Liver (tissue), 9 donors: ENCODE data around the gene POMC. TPM values are rescaled to one million over a fixed set of nuclear protein-coding genes. Genes with fewer than 3 reads are reported as not detected.
"Not testable (repeated sequence)": the region's sequence is repeated elsewhere in the genome, so short reads cannot be mapped to it uniquely, and the experiment has no call there.

ENCODE experiments used
- DNase-seq: peaks from one replicate; pipeline ENCODE4 v3.0.0-alpha.2; 2017; ENCODE audit warnings: low spot score
- H3K27ac ChIP-seq, 2 donors: one replicate each; pipeline ENCODE4 v1.7.0; 2013; ENCODE audit warnings: inconsistent platforms in 2 of 2, low read length in 2 of 2, control low read depth in 1 of 2, low read depth in 1 of 2, mild to moderate bottlenecking in 1 of 2
- H3K27me3 ChIP-seq, 4 donors: one replicate each; pipeline versions ENCODE4 v1.6.1 to v1.7.0; 2013; ENCODE audit warnings: low read length in 3 of 4, inconsistent platforms in 1 of 4, mild to moderate bottlenecking in 1 of 4, moderate library complexity in 1 of 4; ENCODE audit not compliant: control insufficient read depth in 4 of 4, insufficient read depth in 4 of 4
- H3K36me3 ChIP-seq, 4 donors: one replicate each; pipeline versions ENCODE4 v1.6.1 to v1.7.0; 2013; ENCODE audit warnings: low read length in 3 of 4, mild to moderate bottlenecking in 3 of 4, low read depth in 1 of 4, moderate library complexity in 1 of 4; ENCODE audit not compliant: control insufficient read depth in 4 of 4, insufficient read depth in 3 of 4
- H3K4me1 ChIP-seq, 4 donors: one replicate each; pipeline versions ENCODE4 v1.6.1 to v1.7.0; 2013; ENCODE audit warnings: low read length in 3 of 4, mild to moderate bottlenecking in 3 of 4, moderate library complexity in 1 of 4; ENCODE audit not compliant: control insufficient read depth in 4 of 4, insufficient read depth in 4 of 4
- H3K4me3 ChIP-seq, 3 donors: one replicate each; pipeline versions ENCODE4 v1.6.1 to v1.7.0; 2013; ENCODE audit warnings: low read length in 3 of 3, control low read depth in 1 of 3, low read depth in 1 of 3, mild to moderate bottlenecking in 1 of 3
- H3K9ac ChIP-seq, 2 donors: one replicate each; pipeline ENCODE4 v1.7.0; 2013; ENCODE audit warnings: low read length in 2 of 2, mild to moderate bottlenecking in 2 of 2, moderate library complexity in 2 of 2, control low read depth in 1 of 2, low read depth in 1 of 2
- H3K9me3 ChIP-seq, 4 donors: one replicate each; pipeline versions ENCODE4 v1.6.1 to v1.7.0; 2013; ENCODE audit warnings: low read length in 3 of 4; ENCODE audit not compliant: control insufficient read depth in 4 of 4
- EGR1 ChIP-seq, 2 donors: IDR thresholded peaks; 2 replicates each; pipeline ENCODE4 v1.6.1; 2016 to 2018; ENCODE audit warnings: antibody characterized with exemption in 2 of 2, low read depth in 2 of 2
- FOXA1 ChIP-seq: IDR thresholded peaks from 2 replicates; pipeline ENCODE4 v1.6.1; 2016; ENCODE audit warnings: antibody characterized with exemption
- FOXA2 ChIP-seq: IDR thresholded peaks from 2 replicates; pipeline ENCODE4 v1.6.1; 2016; ENCODE audit warnings: antibody characterized with exemption
- GABPA ChIP-seq, 2 donors: IDR thresholded peaks in 1 of 2; conservative IDR thresholded peaks in 1 of 2; 2 replicates each; pipeline ENCODE4 v1.6.1; 2016; ENCODE audit warnings: antibody characterized with exemption in 2 of 2, mild to moderate bottlenecking in 1 of 2, moderate library complexity in 1 of 2
- HNF4A ChIP-seq, 2 donors: conservative IDR thresholded peaks; 2 replicates each; pipeline ENCODE4 v1.6.1; 2016; ENCODE audit warnings: antibody characterized with exemption in 2 of 2, mild to moderate bottlenecking in 2 of 2
- HNF4G ChIP-seq: IDR thresholded peaks from 2 replicates; pipeline ENCODE4 v1.6.1; 2016; ENCODE audit warnings: antibody characterized with exemption
- JUND ChIP-seq, 2 donors: IDR thresholded peaks; 2 replicates each; pipeline ENCODE4 v1.6.1; 2016; ENCODE audit warnings: antibody characterized with exemption in 2 of 2
- NR2F2 ChIP-seq: IDR thresholded peaks from 2 replicates; pipeline ENCODE4 v1.6.1; 2016; ENCODE audit warnings: antibody characterized with exemption
- RAD21 ChIP-seq, 2 donors: IDR thresholded peaks; 2 replicates each; pipeline ENCODE4 v1.6.1; 2016; ENCODE audit warnings: antibody characterized with exemption in 2 of 2, mild to moderate bottlenecking in 2 of 2
- REST ChIP-seq: IDR thresholded peaks from 2 replicates; pipeline ENCODE4 v1.6.1; 2016; ENCODE audit warnings: antibody characterized with exemption, mild to moderate bottlenecking
- RXRA ChIP-seq, 2 donors: IDR thresholded peaks; 2 replicates each; pipeline ENCODE4 v1.6.1; 2017 to 2018; ENCODE audit warnings: antibody characterized with exemption in 2 of 2, mild to moderate bottlenecking in 1 of 2
- SP1 ChIP-seq: IDR thresholded peaks from 2 replicates; pipeline ENCODE4 v1.6.1; 2018; ENCODE audit warnings: antibody characterized with exemption, mild to moderate bottlenecking
- TAF1 ChIP-seq: conservative IDR thresholded peaks from 2 replicates; pipeline ENCODE4 v1.6.1; 2016; ENCODE audit warnings: antibody characterized with exemption, mild to moderate bottlenecking
- WGBS: extraction: QIAGEN DNeasy Blood & Tissue Kit; methylation state at CpG from one replicate; pipeline ENCODE4 v1.1.7; 2013; 5-methylcytosine and 5-hydroxymethylcytosine counted together
- polyA plus RNA-seq, 2 donors: library from polyadenylated mRNA; stranded (reverse) in 1 of 2; unstranded in 1 of 2; fragments of 200-250 nt in 1 of 2; fragments of >200 nt in 1 of 2; fragmentation: Nextera tagmentation in 1 of 2; extraction: Ambion mirVana in 1 of 2; gene quantifications; one replicate each; pipeline versions ENCODE4 v1.2.1 to v1.2.3, GENCODE V29; 2013 to 2015
- total RNA-seq, 2 donors: library from RNA; depleted of rRNA; stranded (reverse); fragments of >200 nt; gene quantifications; one replicate each; pipeline ENCODE4 v1.2.3, GENCODE V29; 2014
- TF ChIP-seq, protein P1 (sequence below): IDR thresholded peaks from 2 replicates; pipeline ENCODE4 v1.6.1; 2016; ENCODE audit warnings: antibody characterized with exemption
- TF ChIP-seq, protein P2 (sequence below): IDR thresholded peaks from 2 replicates; pipeline ENCODE4 v1.6.1; 2016; ENCODE audit warnings: antibody characterized with exemption
- TF ChIP-seq, protein P3 (sequence below): IDR thresholded peaks from 2 replicates; pipeline ENCODE4 v1.6.1; 2016; ENCODE audit warnings: antibody characterized with exemption
- donor health status: healthy.
- donor health status: healthy.
- donor health status: healthy.
- donor health status: healthy.
- donor health status: healthy.

POMC gene
- total and polyA plus RNA-seq, 4 donors: 0.67 to 7.8 (median 0.93) TPM

DNA sequence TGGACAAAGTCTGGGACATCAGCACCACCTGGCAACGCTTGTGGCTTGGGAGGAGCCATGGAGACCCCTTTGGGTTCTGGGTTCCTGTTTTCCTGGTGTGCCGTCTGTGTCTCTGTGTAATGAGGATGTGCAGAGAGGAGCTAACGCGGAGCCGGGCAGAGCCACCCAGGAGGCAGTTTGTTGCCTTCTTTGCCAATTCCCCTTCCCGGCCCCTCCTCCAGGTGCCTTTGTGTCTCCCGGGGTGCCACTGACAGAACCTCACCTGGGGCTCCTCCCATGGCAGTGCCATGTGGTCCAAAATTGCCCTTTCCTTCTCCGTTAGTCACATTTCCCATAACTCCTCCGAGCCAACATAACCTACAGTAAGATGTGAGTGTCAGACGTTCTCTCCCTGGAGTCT is 13.0 kb downstream of the POMC start:
- Histone ChIP-seq H3K9me3 (no peaks in the 10 kb centered on the region), H3K4me1 (no peaks in the 10 kb centered on the region), H3K9ac (no peak overlapping the region), H3K36me3 (no peaks in the 10 kb centered on the region), H3K27me3 (no peaks in the 10 kb centered on the region), H3K4me3 (no peak overlapping the region), H3K27ac (no peak overlapping the region)
- DNase-seq: no peak
- WGBS: 87% methylated on average over 10 of the region's 10 CpGs
- TF ChIP-seq RXRA (IDR thresholded peaks at IDR 0.05) (no peak), HNF4A (conservative IDR thresholded peaks at IDR 0.05) (no peak), SP1 (no peak)

DNA sequence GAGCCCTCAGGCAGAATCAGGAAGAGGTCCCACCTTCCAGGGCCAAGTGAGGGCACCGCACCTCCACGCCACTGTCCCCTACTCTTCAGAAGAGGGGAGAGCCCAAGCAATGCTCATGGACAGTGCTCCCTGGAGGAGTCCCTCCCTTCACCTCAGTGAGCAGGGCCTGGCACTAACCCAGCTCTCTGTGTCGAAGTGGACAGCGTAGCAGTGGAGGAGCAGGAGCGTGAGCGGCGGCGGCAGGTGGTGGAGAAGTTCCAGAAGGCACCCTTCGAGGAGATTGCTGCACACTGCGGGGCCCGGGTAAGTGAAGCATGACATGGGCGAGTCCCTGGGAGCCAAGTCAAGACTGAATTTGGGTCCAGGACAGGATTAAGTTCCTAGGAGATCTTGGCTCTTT is 16.7 kb downstream of the POMC start:
- no peaks in the 10 kb centered on the region for H3K9me3 ChIP-seq
- no peaks in the 10 kb centered on the region for H3K27me3 ChIP-seq
- H3K4me1 ChIP-seq: no peaks in the 10 kb centered on the region
- no peak overlapping the region for H3K27ac ChIP-seq
- WGBS: 92% methylated on average over 12 of the region's 12 CpGs
- TF ChIP-seq, protein P1, sequence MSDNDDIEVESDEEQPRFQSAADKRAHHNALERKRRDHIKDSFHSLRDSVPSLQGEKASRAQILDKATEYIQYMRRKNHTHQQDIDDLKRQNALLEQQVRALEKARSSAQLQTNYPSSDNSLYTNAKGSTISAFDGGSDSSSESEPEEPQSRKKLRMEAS: no peak
- no peak for TF ChIP-seq NR2F2
- no peaks in the 10 kb centered on the region for H3K36me3 ChIP-seq
- DNase-seq: no peak
- no peak overlapping the region for H3K4me3 ChIP-seq
- no peak overlapping the region for H3K9ac ChIP-seq

GRCh38 chr2:25150993-25151392 is 17.4 kb downstream of the POMC start:
- H3K4me3 ChIP-seq, H3K27me3 ChIP-seq, H3K36me3 ChIP-seq, H3K4me1 ChIP-seq, H3K9me3 ChIP-seq, DNase-seq, H3K9ac ChIP-seq, H3K27ac ChIP-seq: not testable (repeated sequence)
- WGBS: 94% methylated on average over 5 of the region's 5 CpGs

DNA sequence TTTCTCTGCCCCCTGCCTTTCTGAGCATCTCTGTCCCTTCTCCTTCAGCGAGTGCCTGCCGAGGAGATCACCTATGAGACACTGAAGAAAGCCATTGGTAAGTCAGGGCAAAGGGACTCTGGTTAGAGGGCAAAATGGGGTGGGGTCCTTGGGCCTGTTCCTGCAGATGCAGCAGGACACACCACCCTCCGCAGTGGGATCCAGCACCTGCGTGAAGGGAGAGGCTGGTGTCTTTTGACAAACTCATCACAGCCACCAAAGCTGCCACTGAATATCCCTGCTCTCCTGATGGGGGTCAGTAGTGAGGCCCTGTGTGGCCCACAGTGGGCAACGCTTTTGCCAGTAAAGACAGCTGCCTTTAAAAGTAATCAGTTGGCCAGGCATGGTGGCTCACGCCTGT is 18.7 kb downstream of the POMC start:
- Histone ChIP-seq H3K9me3 (no peaks in the 10 kb centered on the region), H3K27me3 (peaks cover 0 to 2% (median 0%) of the 10 kb centered on the region in 4 donors), H3K27ac (no peak overlapping the region), H3K4me1 (no peaks in the 10 kb centered on the region), H3K9ac (no peak overlapping the region), H3K4me3 (no peak overlapping the region), H3K36me3 (no peaks in the 10 kb centered on the region)
- no peak for TF ChIP-seq RXRA (IDR thresholded peaks at IDR 0.05)
- no peak for TF ChIP-seq GABPA (IDR thresholded peaks at IDR 0.05 in 1 of 2, conservative IDR thresholded peaks at IDR 0.05 in 1 of 2)
- TF ChIP-seq SP1: no peak
- TF ChIP-seq, protein P2, sequence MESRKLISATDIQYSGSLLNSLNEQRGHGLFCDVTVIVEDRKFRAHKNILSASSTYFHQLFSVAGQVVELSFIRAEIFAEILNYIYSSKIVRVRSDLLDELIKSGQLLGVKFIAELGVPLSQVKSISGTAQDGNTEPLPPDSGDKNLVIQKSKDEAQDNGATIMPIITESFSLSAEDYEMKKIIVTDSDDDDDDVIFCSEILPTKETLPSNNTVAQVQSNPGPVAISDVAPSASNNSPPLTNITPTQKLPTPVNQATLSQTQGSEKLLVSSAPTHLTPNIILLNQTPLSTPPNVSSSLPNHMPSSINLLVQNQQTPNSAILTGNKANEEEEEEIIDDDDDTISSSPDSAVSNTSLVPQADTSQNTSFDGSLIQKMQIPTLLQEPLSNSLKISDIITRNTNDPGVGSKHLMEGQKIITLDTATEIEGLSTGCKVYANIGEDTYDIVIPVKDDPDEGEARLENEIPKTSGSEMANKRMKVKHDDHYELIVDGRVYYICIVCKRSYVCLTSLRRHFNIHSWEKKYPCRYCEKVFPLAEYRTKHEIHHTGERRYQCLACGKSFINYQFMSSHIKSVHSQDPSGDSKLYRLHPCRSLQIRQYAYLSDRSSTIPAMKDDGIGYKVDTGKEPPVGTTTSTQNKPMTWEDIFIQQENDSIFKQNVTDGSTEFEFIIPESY: no peak
- TF ChIP-seq REST: no peak
- no peak for TF ChIP-seq RAD21 (IDR thresholded peaks at IDR 0.05)
- TF ChIP-seq, protein P1: no peak
- TF ChIP-seq EGR1 (IDR thresholded peaks at IDR 0.05; ENCODE audit: low read depth in 2 of 2): no peak
- no peak for TF ChIP-seq JUND (IDR thresholded peaks at IDR 0.05)
- TF ChIP-seq FOXA1: no peak
- TF ChIP-seq FOXA2: no peak
- TF ChIP-seq TAF1: no peak
- no peak for TF ChIP-seq HNF4A (conservative IDR thresholded peaks at IDR 0.05)
- TF ChIP-seq HNF4G: no peak
- TF ChIP-seq, protein P3, sequence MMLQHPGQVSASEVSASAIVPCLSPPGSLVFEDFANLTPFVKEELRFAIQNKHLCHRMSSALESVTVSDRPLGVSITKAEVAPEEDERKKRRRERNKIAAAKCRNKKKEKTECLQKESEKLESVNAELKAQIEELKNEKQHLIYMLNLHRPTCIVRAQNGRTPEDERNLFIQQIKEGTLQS: no peak
- DNase-seq: no peak
- 94% methylated on average over 6 of the region's 6 CpGs for WGBS
